Natural killer cell (primary cell): Measurements from ENCODE around the gene MARCHF10. TPM values are rescaled to one million over a fixed set of nuclear protein-coding genes. Genes with fewer than 3 reads are reported as not detected.

ENCODE experiments used
- ATAC-seq, 3 donors: fragments of 150-1000 bp in 2 of 3; fragments of 200-7000 bp in 1 of 3; cut with Tn5 transposase; 1 replicate in 1 of 3; 2 replicates in 2 of 3; pipeline ENCODE4 v1.10.0; 2021; ENCODE audit warnings: mild to moderate bottlenecking in 2 of 3, moderate library complexity in 2 of 3
- DNase-seq, 2 donors: peaks; one replicate each; pipeline versions ENCODE4 v3.0.0 to v3.0.0-alpha.2; 2013 to 2021; ENCODE audit warnings: mixed read lengths in 1 of 2
- H3K27ac ChIP-seq: one replicate; pipeline ENCODE4 v1.5.1; 2013; ENCODE audit warnings: mild to moderate bottlenecking, low read length
- H3K27me3 ChIP-seq: one replicate; pipeline ENCODE4 v1.6.1; 2013; ENCODE audit warnings: low read length; ENCODE audit not compliant: control insufficient read depth, insufficient read depth
- H3K36me3 ChIP-seq: one replicate; pipeline ENCODE4 v1.6.1; 2013; ENCODE audit warnings: low read length; ENCODE audit not compliant: control insufficient read depth, insufficient read depth
- H3K4me1 ChIP-seq: one replicate; pipeline ENCODE4 v1.6.1; 2013; ENCODE audit warnings: low read length; ENCODE audit not compliant: control insufficient read depth, insufficient read depth
- H3K4me3 ChIP-seq: one replicate; pipeline ENCODE4 v1.5.1; 2013; ENCODE audit warnings: low read length
- H3K9me3 ChIP-seq: one replicate; pipeline ENCODE4 v1.6.1; 2013; ENCODE audit warnings: low read length; ENCODE audit not compliant: control insufficient read depth, insufficient read depth
- H3K27ac Mint-ChIP-seq, 2 donors: one replicate each; pipeline ENCODE4 v1.8.0; 2022; ENCODE audit warnings: mild to moderate bottlenecking in 2 of 2, mixed read lengths in 2 of 2, moderate library complexity in 1 of 2
- H3K27me3 Mint-ChIP-seq, 2 donors: one replicate each; pipeline ENCODE4 v1.8.0; 2022; ENCODE audit warnings: low read depth in 2 of 2, mixed read lengths in 2 of 2
- H3K36me3 Mint-ChIP-seq: one replicate; pipeline ENCODE4 v1.8.0; 2022; ENCODE audit warnings: mixed read lengths
- H3K4me1 Mint-ChIP-seq, 2 donors: one replicate each; pipeline ENCODE4 v1.8.0; 2022; ENCODE audit warnings: mixed read lengths in 2 of 2
- H3K4me3 Mint-ChIP-seq: one replicate; pipeline ENCODE4 v1.8.0; 2022; ENCODE audit warnings: mild to moderate bottlenecking, moderate library complexity, mixed read lengths
- H3K9me3 Mint-ChIP-seq, 2 donors: one replicate each; pipeline ENCODE4 v1.8.0; 2022; ENCODE audit warnings: mixed read lengths in 2 of 2
- CTCF ChIP-seq: fragments of 200-600 bp; IDR thresholded peaks from one replicate; pipeline ENCODE4 v1.8.0; 2022; ENCODE audit warnings: antibody characterized with exemption
- WGBS: methylation state at CpG from one replicate; pipeline ENCODE4 v1.1.7; 2013; ENCODE audit warnings: missing lambda C conversion rate; ENCODE audit not compliant: insufficient coverage; 5-methylcytosine and 5-hydroxymethylcytosine counted together
- intact Hi-C: fragments of 100-400 bp; cut with micrococcal nuclease; formaldehyde crosslinking; loops from one replicate; pipeline ENCODE4 v1.14.2; 2022
- total RNA-seq, 4 donors: library from RNA; stranded (reverse); fragments of 120-200 nt in 1 of 4; gene quantifications; one replicate each; pipeline versions ENCODE4 v1.2.3 to v1.2.4, GENCODE V29; 2013 to 2022

MARCHF10 gene
- total RNA-seq, 3 donors from 2014 or later (not counting 1 experiment from before 2014, with no cell fraction given) = 0.35 to 1.2 (median 0.40) TPM

DNA sequence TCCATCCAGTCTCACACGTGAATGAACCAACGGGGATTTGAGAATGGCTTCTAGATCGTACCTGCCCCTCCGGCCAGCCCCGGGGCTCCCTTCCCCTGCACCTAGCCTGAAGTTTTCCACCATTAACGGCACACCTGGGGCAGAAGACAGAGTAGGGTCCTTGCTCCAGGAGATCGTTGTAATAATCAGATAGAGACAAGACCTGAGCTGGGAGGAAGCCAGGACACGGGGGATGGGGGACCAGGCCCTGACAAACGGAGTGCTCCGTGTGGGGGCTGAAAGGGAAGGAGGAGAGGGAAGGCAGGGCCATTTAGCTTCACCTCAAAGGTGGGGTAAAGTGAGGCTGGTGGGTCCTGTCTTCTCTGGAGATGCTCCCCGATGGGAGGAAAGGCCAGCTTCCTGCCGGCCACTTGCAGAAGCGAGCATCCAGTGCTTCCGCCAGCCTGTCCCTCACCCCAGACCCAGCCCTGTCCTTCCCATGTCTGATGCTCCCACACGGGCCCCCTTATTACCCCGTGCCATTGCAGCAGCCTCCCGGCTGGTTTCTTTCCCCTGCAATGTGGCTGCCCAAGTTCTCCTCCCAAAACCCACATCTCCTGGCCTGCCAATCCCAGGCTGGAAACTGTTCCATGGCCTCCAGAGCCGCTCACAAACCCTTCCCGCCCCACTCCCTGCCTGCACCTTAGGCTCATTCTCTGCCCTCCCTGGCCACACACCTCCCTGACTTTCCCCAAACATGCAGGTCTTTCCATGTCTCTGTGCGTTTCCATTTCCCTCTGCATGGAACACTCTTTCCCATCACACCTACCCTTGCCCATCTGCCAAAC lies 101.3 kb downstream of the MARCHF10 start:
- Mint-ChIP-seq H3K9me3 (no peaks in the 10 kb centered on the region), H3K4me1 (peaks cover 10 to 12% of the 10 kb centered on the region in 2 donors), H3K4me3 (peak overlapping the region; percentile 25), H3K27me3 (no peaks in the 10 kb centered on the region), H3K27ac (no peak overlapping the region), H3K36me3 (no peaks in the 10 kb centered on the region)
- Histone ChIP-seq H3K4me3 (no peak overlapping the region), H3K27me3 (no peaks in the 10 kb centered on the region), H3K36me3 (no peaks in the 10 kb centered on the region), H3K9me3 (no peaks in the 10 kb centered on the region), H3K27ac (no peak overlapping the region), H3K4me1 (peaks cover 23% of the 10 kb centered on the region)
- WGBS = 91% methylated on average over 20 of the region's 20 CpGs
- intact Hi-C loops = no loop called here
- no peak for TF ChIP-seq CTCF
- DNase-seq (no peak), ATAC-seq (no peak)

- peak overlapping the region; percentile 54 to 67 for H3K27ac Mint-ChIP-seq
- Histone ChIP-seq H3K4me3 (no peak overlapping the region), H3K27me3 (no peaks in the 10 kb centered on the region), H3K9me3 (no peaks in the 10 kb centered on the region), H3K27ac (no peak overlapping the region), H3K36me3 (no peaks in the 10 kb centered on the region), H3K4me1 (peaks cover 23% of the 10 kb centered on the region)
- no peaks in the 10 kb centered on the region for H3K27me3 Mint-ChIP-seq
- DNase-seq = no peak
- no peak for TF ChIP-seq CTCF
- H3K4me1 Mint-ChIP-seq = peaks cover 10 to 12% of the 10 kb centered on the region in 2 donors
- no peaks in the 10 kb centered on the region for H3K36me3 Mint-ChIP-seq
- intact Hi-C loops = no loop called here
- 73% methylated on average over 12 of the region's 14 CpGs for WGBS
- ATAC-seq = no peak
- H3K9me3 Mint-ChIP-seq = no peaks in the 10 kb centered on the region
- peak overlapping the region; percentile 84 for H3K4me3 Mint-ChIP-seq
Observed at GRCh38 chr17:62705778-62706597, 102.1 kb downstream of the MARCHF10 start.

DNA sequence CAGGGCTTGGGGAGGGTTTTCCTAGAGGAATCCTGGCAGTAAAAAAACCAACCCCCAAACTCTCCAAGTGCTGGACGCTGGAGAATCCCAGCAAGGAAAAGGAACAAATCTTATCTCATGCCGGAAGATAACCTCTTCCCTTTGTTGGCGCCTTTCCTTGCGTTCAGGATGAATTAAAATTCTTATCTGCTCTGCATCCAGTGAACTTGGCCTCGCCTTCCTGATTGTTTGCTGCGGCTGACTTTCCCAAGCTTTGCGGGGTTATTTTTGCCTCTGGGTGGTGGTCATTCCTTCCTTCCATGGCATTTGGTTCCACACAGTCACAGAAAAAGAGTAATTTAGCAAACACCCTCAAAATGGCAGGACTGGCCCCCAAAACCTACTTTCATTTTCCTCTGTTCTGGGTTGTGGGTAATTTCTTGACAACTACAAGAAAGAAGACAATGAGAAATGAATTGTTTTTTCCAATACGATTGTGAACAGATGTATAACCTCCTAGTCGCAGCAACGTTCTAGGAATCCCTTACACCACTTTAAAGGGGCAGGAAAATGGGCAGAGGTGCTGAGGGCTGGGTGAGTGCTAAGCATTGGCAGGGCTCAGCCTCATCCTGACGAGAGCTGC lies 102.8 kb downstream of the MARCHF10 start:
- ATAC-seq (no peak), DNase-seq (no peak)
- Histone ChIP-seq H3K9me3 (no peaks in the 10 kb centered on the region), H3K27me3 (no peaks in the 10 kb centered on the region), H3K36me3 (no peaks in the 10 kb centered on the region), H3K4me3 (no peak overlapping the region), H3K4me1 (peaks cover 23% of the 10 kb centered on the region), H3K27ac (no peak overlapping the region)
- H3K9me3 Mint-ChIP-seq = no peaks in the 10 kb centered on the region
- peak overlapping the region; percentile 84 for H3K4me3 Mint-ChIP-seq
- TF ChIP-seq CTCF = no peak
- H3K27me3 Mint-ChIP-seq = no peaks in the 10 kb centered on the region
- H3K36me3 Mint-ChIP-seq = no peaks in the 10 kb centered on the region
- H3K4me1 Mint-ChIP-seq = peaks cover 10 to 12% of the 10 kb centered on the region in 2 donors
- H3K27ac Mint-ChIP-seq = peak overlapping the region; percentile 54 to 67
- intact Hi-C loops = no loop called here
- WGBS = 83% methylated on average over 10 of the region's 11 CpGs
